ENCODE results near the gene PDX1. TPM values are rescaled to one million over a fixed set of nuclear protein-coding genes. Genes with fewer than 3 reads are reported as not detected.

Gene PDX1
- total RNA-seq, 1 donor from 2014 or later = not detected

GRCh38 chr13:27967203-27967735, 47.5 kb downstream of the PDX1 start:
- no peak for DNase-seq
- ATAC-seq = no peak
- Histone ChIP-seq H3K27ac (no peak overlapping the region), H3K27me3 (peaks cover 94% of the 10 kb centered on the region), H3K4me1 (peaks cover 4% of the 10 kb centered on the region), H3K9me3 (no peaks in the 10 kb centered on the region), H3K36me3 (no peaks in the 10 kb centered on the region), H3K4me3 (no peak overlapping the region)
- intact Hi-C loops (cut with DNase I) = no loop called here
- TF ChIP-seq CTCF (IDR thresholded peaks at IDR 0.05) = no peak

- Histone ChIP-seq H3K27me3 (peaks cover 93% of the 10 kb centered on the region), H3K36me3 (no peaks in the 10 kb centered on the region), H3K27ac (no peak overlapping the region), H3K4me3 (no peak overlapping the region), H3K4me1 (peaks cover 4% of the 10 kb centered on the region), H3K9me3 (no peaks in the 10 kb centered on the region)
- intact Hi-C loops (cut with DNase I) = no loop called here
- no peak for ATAC-seq
- TF ChIP-seq CTCF (IDR thresholded peaks at IDR 0.05) = no peak
- no peak for DNase-seq
These were observed 48.0 kb downstream of the PDX1 start for GRCh38 chr13:27967736-27968315.

- H3K27me3 ChIP-seq = peaks cover 98% of the 10 kb centered on the region
- H3K4me1 ChIP-seq = peaks cover 4% of the 10 kb centered on the region
- no peak for DNase-seq
These were observed 48.7 kb downstream of the PDX1 start for GRCh38 chr13:27968316-27969081.

GRCh38 chr13:27969082-27969865, 49.5 kb downstream of the PDX1 start, which contains the start of gene CDX2:
Gene CDX2 (minus strand): TSS chr13:27969315. CDS start chr13:27969006, 309 bp downstream.
- H3K9me3 ChIP-seq = no peaks in the 10 kb centered on the region
- H3K4me3 ChIP-seq = no peak within 1 kb of the TSS
- peaks cover 4% of the 10 kb centered on the region for H3K4me1 ChIP-seq
- no peak within 1 kb of the TSS for H3K27ac ChIP-seq
- DNase-seq (no peak), ATAC-seq (no peak)
- H3K27me3 ChIP-seq = peaks cover 97% of the 10 kb centered on the region
- intact Hi-C loops (cut with DNase I) = no loop called here
- no peaks in the 10 kb centered on the region for H3K36me3 ChIP-seq
- no peak for TF ChIP-seq CTCF (IDR thresholded peaks at IDR 0.05)

More at GRCh38 chr13:27968316-27969081, 48.7 kb downstream of the PDX1 start:
- intact Hi-C loops (cut with DNase I) = no loop called here
- H3K36me3 ChIP-seq = no peaks in the 10 kb centered on the region
- H3K9me3 ChIP-seq = no peaks in the 10 kb centered on the region
- H3K4me3 ChIP-seq = no peak overlapping the region
- ATAC-seq = no peak
- no peak for TF ChIP-seq CTCF (IDR thresholded peaks at IDR 0.05)
- H3K27ac ChIP-seq = no peak overlapping the region

- intact Hi-C loops (cut with DNase I) = loop anchor here (10.0 kb wide), 1 partner anchor 145 kb away; no protein-coding TSS in a partner anchor
- H3K4me1 ChIP-seq = peaks cover 4% of the 10 kb centered on the region
- H3K27ac ChIP-seq = no peak overlapping the region
- DNase-seq (no peak), ATAC-seq (no peak)
- TF ChIP-seq CTCF (IDR thresholded peaks at IDR 0.05) = no peak
- H3K4me3 ChIP-seq = no peak overlapping the region
- peaks cover 97% of the 10 kb centered on the region for H3K27me3 ChIP-seq
- no peaks in the 10 kb centered on the region for H3K36me3 ChIP-seq
- H3K9me3 ChIP-seq = no peaks in the 10 kb centered on the region
These were observed 50.0 kb downstream of the PDX1 start for GRCh38 chr13:27969866-27970229.

Measured in upper lobe of right lung (tissue), 1 donor.